OCI-LY7 (cell line): ENCODE measurements around the gene DHRS7B. TPM values are rescaled to one million over a fixed set of nuclear protein-coding genes. Genes with fewer than 3 reads are reported as not detected.

ENCODE experiments used
- BruUV-seq: library from RNA; stranded (reverse); fragments of 400-500 nt; replicated peaks from 2 replicates; lab custom pipeline; 2021; lab: Mats Ljungman, UMichigan
- CTCF ChIA-PET: fragments of 300-600 bp; sonication (Branson Sonifier 250); formaldehyde crosslinking; loops from one replicate; lab custom pipeline; 2022; ENCODE audit warnings: antibody characterized with exemption; ENCODE audit not compliant: unreplicated experiment; lab: Charles Lee
- POLR2A ChIA-PET: fragments of 300-600 bp; sonication (Branson Sonifier 250); formaldehyde crosslinking; loops from one replicate; lab custom pipeline; 2022; ENCODE audit warnings: antibody characterized with exemption; lab: Charles Lee
- DNase-seq: peaks from one replicate; pipeline ENCODE4 v3.0.0-alpha.2; 2015; ENCODE audit warnings: low spot score
- H2AFZ ChIP-seq: fragments of 200-600 bp; sonication (generic), shearing (Covaris generic); 2 replicates; pipeline ENCODE4 v1.6.1; 2014; ENCODE audit warnings: mild to moderate bottlenecking, antibody characterized with exemption, low read length, moderate library complexity
- H3K27ac ChIP-seq: fragments of 200-600 bp; sonication (generic); 2 replicates; pipeline ENCODE4 v1.5.1; 2014; ENCODE audit warnings: mixed run types, low read depth, mild to moderate bottlenecking, moderate library complexity, low read length, inconsistent platforms; ENCODE audit not compliant: poor library complexity, severe bottlenecking
- H3K36me3 ChIP-seq: fragments of 200-600 bp; sonication (generic); 2 replicates; pipeline ENCODE4 v1.6.1; 2014; ENCODE audit warnings: mild to moderate bottlenecking, antibody characterized with exemption, low read length, moderate library complexity, mixed read lengths; ENCODE audit not compliant: insufficient read depth
- H3K4me1 ChIP-seq: fragments of 200-600 bp; sonication (generic); 2 replicates; pipeline ENCODE4 v1.5.1; 2014; ENCODE audit warnings: mild to moderate bottlenecking, low read length; ENCODE audit not compliant: insufficient read depth, poor library complexity, severe bottlenecking
- H3K4me2 ChIP-seq: fragments of 200-600 bp; sonication (generic); 2 replicates; pipeline ENCODE4 v1.6.1; 2014; ENCODE audit warnings: mild to moderate bottlenecking, low read length
- H3K4me3 ChIP-seq: fragments of 200-600 bp; sonication (generic); 2 replicates; pipeline ENCODE4 v1.5.1; 2014; ENCODE audit warnings: mild to moderate bottlenecking, low read depth, low read length; ENCODE audit not compliant: poor library complexity, severe bottlenecking
- H3K79me2 ChIP-seq: fragments of 200-600 bp; sonication (generic); 2 replicates; pipeline ENCODE4 v1.6.1; 2016; ENCODE audit warnings: low read depth, mild to moderate bottlenecking, low read length, moderate library complexity, mixed read lengths; ENCODE audit not compliant: insufficient read depth
- H3K9me2 ChIP-seq: fragments of 200-600 bp; sonication (generic); 2 replicates; pipeline ENCODE4 v1.6.1; 2016; ENCODE audit warnings: mild to moderate bottlenecking, low read length, mixed read lengths; ENCODE audit not compliant: insufficient read depth
- H3K9me3 ChIP-seq: fragments of 200-600 bp; sonication (generic); 2 replicates; pipeline ENCODE4 v1.6.1; 2014; ENCODE audit warnings: mild to moderate bottlenecking, mixed run types, low read length, mixed read lengths
- H4K20me1 ChIP-seq: fragments of 200-600 bp; sonication (generic); 2 replicates; pipeline ENCODE4 v1.6.1; 2014; ENCODE audit warnings: mild to moderate bottlenecking, antibody characterized with exemption, low read length, moderate library complexity, mixed read lengths; ENCODE audit not compliant: insufficient read depth
- EZH2phosphoT487 ChIP-seq: fragments of 200-600 bp; sonication (generic); IDR thresholded peaks from 2 replicates; pipeline ENCODE4 v1.6.1; 2018; ENCODE audit warnings: low read depth, borderline replicate concordance, mild to moderate bottlenecking, mixed run types, antibody characterized with exemption, low read length, moderate library complexity, mixed read lengths
- intact Hi-C: fragments of 100-400 bp; cut with micrococcal nuclease; formaldehyde crosslinking; loops from one replicate; pipeline ENCODE4 v1.10.0; 2022; ENCODE audit not compliant: unreplicated experiment
- total RNA-seq, 2 experiments: library from RNA; depleted of rRNA in 1 of 2; stranded (reverse); fragments of >200 nt in 1 of 2; shearing (Covaris generic) in 1 of 2; gene quantifications; 2 replicates each; pipeline ENCODE4 v1.2.3, GENCODE V29; 2014 to 2022
- TF ChIP-seq, protein P1 (sequence below): fragments of 200-600 bp; sonication (generic); conservative IDR thresholded peaks from 2 replicates; pipeline ENCODE4 v1.5.1; 2014; ENCODE audit warnings: mild to moderate bottlenecking, antibody characterized with exemption, low read length, moderate library complexity, mixed read lengths

The DHRS7B gene
- total RNA-seq, 2 experiments from 2014 or later, result 16.0 to 16.5 TPM

DNA sequence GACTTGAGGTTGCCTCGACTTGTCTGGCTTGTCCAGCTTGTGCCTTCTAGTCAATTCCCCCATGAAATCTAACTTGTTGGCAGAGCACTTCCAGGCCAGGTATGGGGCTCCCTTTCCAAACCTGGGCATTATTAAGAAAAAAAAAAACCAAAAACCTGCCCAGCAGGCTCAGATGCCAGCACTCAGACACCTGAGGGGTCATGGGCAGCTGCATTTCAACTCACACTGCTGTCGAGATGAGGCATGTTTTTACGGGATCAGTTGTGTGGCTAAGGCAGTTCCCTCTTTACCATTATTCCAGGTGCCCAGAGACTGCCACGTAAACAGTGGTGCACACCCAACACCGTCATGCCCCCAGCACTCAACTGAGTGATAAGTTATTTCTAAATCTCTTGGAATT lies 69.4 kb downstream of the DHRS7B start:
- intact Hi-C loops, result no loop called here
- Histone ChIP-seq H3K9me3 (no peaks in the 10 kb centered on the region), H3K9me2 (no peaks in the 10 kb centered on the region), H3K4me3 (no peak overlapping the region), H3K36me3 (peaks cover 50% of the 10 kb centered on the region), H3K27ac (no peak overlapping the region), H3K79me2 (peaks cover 20% of the 10 kb centered on the region), H3K4me1 (no peaks in the 10 kb centered on the region), H4K20me1 (no peaks in the 10 kb centered on the region; the same call in 1 of the 2 replicates), H3K4me2 (no peak overlapping the region), H2AFZ (no peak overlapping the region)
- ChIA-PET POLR2A (interaction anchor here (1.2 kb wide), 1 partner anchor 10 kb away, joined by 3 read pairs; no protein-coding TSS in a partner anchor), CTCF (no interaction called here)
- no TSS peak for BruUV-seq
- no peak for DNase-seq
- TF ChIP-seq, protein P1, sequence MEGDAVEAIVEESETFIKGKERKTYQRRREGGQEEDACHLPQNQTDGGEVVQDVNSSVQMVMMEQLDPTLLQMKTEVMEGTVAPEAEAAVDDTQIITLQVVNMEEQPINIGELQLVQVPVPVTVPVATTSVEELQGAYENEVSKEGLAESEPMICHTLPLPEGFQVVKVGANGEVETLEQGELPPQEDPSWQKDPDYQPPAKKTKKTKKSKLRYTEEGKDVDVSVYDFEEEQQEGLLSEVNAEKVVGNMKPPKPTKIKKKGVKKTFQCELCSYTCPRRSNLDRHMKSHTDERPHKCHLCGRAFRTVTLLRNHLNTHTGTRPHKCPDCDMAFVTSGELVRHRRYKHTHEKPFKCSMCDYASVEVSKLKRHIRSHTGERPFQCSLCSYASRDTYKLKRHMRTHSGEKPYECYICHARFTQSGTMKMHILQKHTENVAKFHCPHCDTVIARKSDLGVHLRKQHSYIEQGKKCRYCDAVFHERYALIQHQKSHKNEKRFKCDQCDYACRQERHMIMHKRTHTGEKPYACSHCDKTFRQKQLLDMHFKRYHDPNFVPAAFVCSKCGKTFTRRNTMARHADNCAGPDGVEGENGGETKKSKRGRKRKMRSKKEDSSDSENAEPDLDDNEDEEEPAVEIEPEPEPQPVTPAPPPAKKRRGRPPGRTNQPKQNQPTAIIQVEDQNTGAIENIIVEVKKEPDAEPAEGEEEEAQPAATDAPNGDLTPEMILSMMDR, result no peak
- TF ChIP-seq EZH2phosphoT487, result no peak

DNA sequence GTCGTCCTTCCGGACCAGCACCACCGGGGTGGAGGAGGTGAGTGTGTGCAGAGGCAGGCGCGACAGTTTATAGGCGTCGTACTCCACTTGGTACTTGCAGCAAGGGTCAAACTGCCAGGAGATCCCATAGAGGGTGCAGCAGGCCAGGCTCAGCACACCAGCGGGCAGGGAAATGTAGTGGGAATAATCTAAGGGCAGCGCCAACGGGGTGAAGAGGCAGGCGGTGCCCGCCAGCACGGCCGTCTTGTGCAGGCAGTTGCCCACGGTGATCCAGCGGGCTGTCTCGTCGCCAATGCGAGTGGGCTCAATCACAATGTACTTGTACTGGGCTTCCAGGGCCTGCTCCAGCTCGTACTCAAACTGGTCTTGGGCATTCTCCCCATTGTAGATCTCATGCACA lies 71.6 kb downstream of the DHRS7B start:
- BruUV-seq, result no TSS peak
- Histone ChIP-seq H3K79me2 (peaks cover 41% of the 10 kb centered on the region), H3K27ac (no peak overlapping the region), H2AFZ (no peak overlapping the region), H3K4me3 (no peak overlapping the region), H3K4me1 (no peaks in the 10 kb centered on the region), H4K20me1 (no peaks in the 10 kb centered on the region; the same call in 1 of the 2 replicates), H3K4me2 (no peak overlapping the region), H3K36me3 (peaks cover 60% of the 10 kb centered on the region), H3K9me2 (no peaks in the 10 kb centered on the region), H3K9me3 (no peaks in the 10 kb centered on the region)
- intact Hi-C loops, result no loop called here
- DNase-seq, result no peak
- no peak for TF ChIP-seq EZH2phosphoT487
- TF ChIP-seq, protein P1, result no peak
- ChIA-PET CTCF (no interaction called here), POLR2A (no interaction called here)

DNA sequence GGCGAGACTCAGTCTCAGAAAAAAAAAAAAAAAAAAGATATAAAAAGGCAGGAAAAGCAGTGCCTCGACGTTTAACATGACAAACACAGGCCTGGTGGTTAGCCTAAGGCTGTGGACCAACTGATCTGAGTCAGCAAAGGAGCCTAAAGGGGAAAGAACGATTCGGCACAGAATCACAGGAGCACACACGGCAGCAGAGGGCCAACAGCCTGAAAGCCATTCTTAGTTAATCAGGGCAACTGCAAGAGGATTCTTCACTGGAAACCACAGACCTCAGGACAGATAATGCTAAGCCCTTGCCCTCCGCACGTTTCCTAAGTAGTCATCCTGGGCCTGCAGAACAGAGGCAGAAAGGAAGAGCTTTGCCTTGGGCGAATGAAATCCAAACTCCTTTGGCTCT lies 72.5 kb downstream of the DHRS7B start:
- POLR2A ChIA-PET, result no interaction called here
- DNase-seq, result no peak
- Histone ChIP-seq H3K9me2 (no peaks in the 10 kb centered on the region), H3K36me3 (peaks cover 60% of the 10 kb centered on the region), H3K9me3 (no peaks in the 10 kb centered on the region), H3K4me2 (no peak overlapping the region), H3K79me2 (peaks cover 50% of the 10 kb centered on the region), H3K27ac (no peak overlapping the region), H4K20me1 (no peaks in the 10 kb centered on the region; the same call in 1 of the 2 replicates), H3K4me1 (no peaks in the 10 kb centered on the region), H2AFZ (no peak overlapping the region), H3K4me3 (no peak overlapping the region)
- intact Hi-C loops, result no loop called here
- CTCF ChIA-PET, result no interaction called here
- no peak for TF ChIP-seq EZH2phosphoT487
- TF ChIP-seq, protein P1, result no peak
- no TSS peak for BruUV-seq
